ENCODE data around the gene CLCA2. TPM values are rescaled to one million over a fixed set of nuclear protein-coding genes. Genes with fewer than 3 reads are reported as not detected.

CLCA2 gene
- total RNA-seq, 1 experiment from 2014 or later = not detected

DNA sequence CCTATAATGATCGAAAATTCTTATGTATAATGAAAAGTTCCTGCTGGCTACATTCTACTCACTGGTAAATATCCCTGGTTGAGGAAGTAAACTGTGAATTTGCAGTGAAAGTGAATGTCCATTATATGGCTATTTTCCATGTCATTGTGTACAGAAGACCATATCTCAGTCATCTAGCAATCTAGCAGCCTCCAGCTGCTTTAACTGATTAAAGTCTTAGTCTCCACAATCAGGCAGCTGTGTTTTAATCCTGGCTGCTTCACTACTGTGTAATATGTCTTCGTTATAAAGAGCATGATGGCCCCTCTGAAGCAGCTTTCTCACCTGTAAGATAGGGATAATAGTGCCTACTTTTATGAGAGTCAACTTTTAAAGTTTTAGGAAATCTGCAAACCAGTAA lies 11.4 kb downstream of the CLCA2 start:
- Histone ChIP-seq H4K8ac (replicated peaks; ENCODE audit: insufficient read length, low read depth, low read length) (no peak overlapping the region), H3K27me3 (ENCODE audit: insufficient read depth, low read length) (no peaks in the 10 kb centered on the region), H2BK15ac (ENCODE audit: low read depth, low read length) (no peak overlapping the region), H3K18ac (ENCODE audit: insufficient read length, low read depth, low read length) (no peak overlapping the region), H3K79me2 (ENCODE audit: insufficient read depth, low read length) (no peaks in the 10 kb centered on the region), H4K5ac (ENCODE audit: insufficient read length, low read depth, low read length) (no peak overlapping the region), H3K4ac (ENCODE audit: low read depth, low read length) (no peak overlapping the region), H4K91ac (ENCODE audit: insufficient read length, low read depth, low read length) (no peak overlapping the region), H2BK120ac (ENCODE audit: low read depth, low read length, poor library complexity, severe bottlenecking) (no peak overlapping the region), H2AK5ac (ENCODE audit: insufficient read length, low read length) (no peak overlapping the region), H3K27ac (ENCODE audit: insufficient read length, low read depth, low read length) (no peak overlapping the region), H2AFZ (ENCODE audit: low read length) (no peak overlapping the region), H4K20me1 (ENCODE audit: control insufficient read depth, insufficient read depth, insufficient read length) (no peaks in the 10 kb centered on the region), H3T11ph (ENCODE audit: low read length) (no peak overlapping the region), H2BK5ac (ENCODE audit: insufficient read length, low read length) (no peak overlapping the region), H3K23me2 (ENCODE audit: insufficient read length, low read depth, low read length, poor library complexity, severe bottlenecking) (no peaks in the 10 kb centered on the region), H2BK12ac (ENCODE audit: insufficient read length, low read depth, low read length) (no peak overlapping the region), H3K79me1 (ENCODE audit: insufficient read depth, low read depth, low read length, poor library complexity, severe bottlenecking) (no peaks in the 10 kb centered on the region), H3K56ac (ENCODE audit: insufficient read length, low read depth, low read length) (no peak overlapping the region), H3K4me2 (ENCODE audit: insufficient read depth, insufficient read length, low read length) (no peak overlapping the region), H3K9me3 (ENCODE audit: control insufficient read depth, low read depth, low read length) (no peaks in the 10 kb centered on the region), H3K14ac (ENCODE audit: insufficient read depth, low read length) (no peak overlapping the region), H2BK20ac (ENCODE audit: low read depth, low read length, poor library complexity, severe bottlenecking) (no peak overlapping the region), H3K23ac (ENCODE audit: insufficient read length, low read depth, low read length) (no peak overlapping the region), H3K9ac (ENCODE audit: extremely low read depth, insufficient read length, low read length) (no peak overlapping the region), H3K4me1 (ENCODE audit: insufficient read depth, low read length) (no peaks in the 10 kb centered on the region)
- Mint-ChIP-seq H3K4me3 (no peak overlapping the region), H3K9me3 (no peaks in the 10 kb centered on the region), H3K36me3 (ENCODE audit: insufficient read depth in 1 of 3, low read depth in 3 of 3) (no peaks in the 10 kb centered on the region), H3K27me3 (ENCODE audit: low read depth) (peaks cover 2% of the 10 kb centered on the region; the same call in 1 of the 2 replicates), H3K27ac (no peak overlapping the region), H3K4me1 (no peaks in the 10 kb centered on the region)
- TF ChIP-seq, protein P1, sequence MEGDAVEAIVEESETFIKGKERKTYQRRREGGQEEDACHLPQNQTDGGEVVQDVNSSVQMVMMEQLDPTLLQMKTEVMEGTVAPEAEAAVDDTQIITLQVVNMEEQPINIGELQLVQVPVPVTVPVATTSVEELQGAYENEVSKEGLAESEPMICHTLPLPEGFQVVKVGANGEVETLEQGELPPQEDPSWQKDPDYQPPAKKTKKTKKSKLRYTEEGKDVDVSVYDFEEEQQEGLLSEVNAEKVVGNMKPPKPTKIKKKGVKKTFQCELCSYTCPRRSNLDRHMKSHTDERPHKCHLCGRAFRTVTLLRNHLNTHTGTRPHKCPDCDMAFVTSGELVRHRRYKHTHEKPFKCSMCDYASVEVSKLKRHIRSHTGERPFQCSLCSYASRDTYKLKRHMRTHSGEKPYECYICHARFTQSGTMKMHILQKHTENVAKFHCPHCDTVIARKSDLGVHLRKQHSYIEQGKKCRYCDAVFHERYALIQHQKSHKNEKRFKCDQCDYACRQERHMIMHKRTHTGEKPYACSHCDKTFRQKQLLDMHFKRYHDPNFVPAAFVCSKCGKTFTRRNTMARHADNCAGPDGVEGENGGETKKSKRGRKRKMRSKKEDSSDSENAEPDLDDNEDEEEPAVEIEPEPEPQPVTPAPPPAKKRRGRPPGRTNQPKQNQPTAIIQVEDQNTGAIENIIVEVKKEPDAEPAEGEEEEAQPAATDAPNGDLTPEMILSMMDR (conservative IDR thresholded peaks at IDR 0.05) = no peak
- no peak for DNase-seq
- WGBS (ENCODE audit: extremely low coverage, insufficient read length, low lambda C conversion rate) = no CpG with 5 or more reads among the region's 2 CpGs

All from H9 (cell line).